ENCODE data around the gene ATP2A2. TPM values are rescaled to one million over a fixed set of nuclear protein-coding genes. Genes with fewer than 3 reads are reported as not detected.

The ATP2A2 gene
- total and polyA plus RNA-seq, 2 of the 8 experiments (the other 6 are each of a cell fraction or from before 2014, with no cell fraction given): 86.1 to 271 TPM

GRCh38 chr12:110352401-110352800, 71.4 kb downstream of the ATP2A2 start (continued):
- TF ChIP-seq RFX5 (IDR thresholded peaks at IDR 0.05; ENCODE audit: borderline replicate concordance, low read depth, low read length): no peak
- no peak for TF ChIP-seq TBP (IDR thresholded peaks at IDR 0.05; ENCODE audit: low read depth, low read length)
- no peak for TF ChIP-seq KDM1A (IDR thresholded peaks at IDR 0.05; ENCODE audit: borderline replicate concordance, low read length)
- TF ChIP-seq EGR1 (IDR thresholded peaks at IDR 0.05; ENCODE audit: borderline replicate concordance, low read depth, low read length): no peak
